22Rv1 (cell line): Measurements from ENCODE around the gene TFDP1.

Experiments
- CTCF ChIP-seq: fragments of 450-650 bp; IDR thresholded peaks from 2 replicates; pipeline ENCODE4 v1.5.1; 2017; ENCODE audit warnings: mild to moderate bottlenecking
- ZFX ChIP-seq: fragments of 450-650 bp; IDR thresholded peaks from 2 replicates; pipeline ENCODE4 v1.6.1; 2017; ENCODE audit warnings: antibody characterized with exemption, borderline replicate concordance

GRCh38 chr13:113559901-113560644 is 24.5 kb upstream of the TFDP1 start:
- TF ChIP-seq CTCF (no peak), ZFX (no peak)
